Putamen (tissue), 1 donor: ENCODE measurements around the gene CTU1.

Source experiments
- DNase-seq: peaks from one replicate; pipeline ENCODE4 v3.0.0-alpha.2; 2016; ENCODE audit warnings: low spot score

CTU1 gene

GRCh38 chr19:51082611-51083010 lies 25.6 kb downstream of the CTU1 start, which contains the start of gene KLK14:
TSS of gene KLK14 (minus strand) at chr19:51082887. CDS start at chr19:51082614, 273 bp downstream.
- DNase-seq = no peak

GRCh38 chr19:51081476-51081875 lies 26.7 kb downstream of the CTU1 start:
- DNase-seq = no peak

- no peak for DNase-seq
Measured at GRCh38 chr19:51079481-51080110, 28.6 kb downstream of the CTU1 start.

- DNase-seq = no peak
Measured at GRCh38 chr19:51078731-51079130, 29.5 kb downstream of the CTU1 start.

GRCh38 chr19:51078104-51078503 lies 30.1 kb downstream of the CTU1 start:
- no peak for DNase-seq

DNA sequence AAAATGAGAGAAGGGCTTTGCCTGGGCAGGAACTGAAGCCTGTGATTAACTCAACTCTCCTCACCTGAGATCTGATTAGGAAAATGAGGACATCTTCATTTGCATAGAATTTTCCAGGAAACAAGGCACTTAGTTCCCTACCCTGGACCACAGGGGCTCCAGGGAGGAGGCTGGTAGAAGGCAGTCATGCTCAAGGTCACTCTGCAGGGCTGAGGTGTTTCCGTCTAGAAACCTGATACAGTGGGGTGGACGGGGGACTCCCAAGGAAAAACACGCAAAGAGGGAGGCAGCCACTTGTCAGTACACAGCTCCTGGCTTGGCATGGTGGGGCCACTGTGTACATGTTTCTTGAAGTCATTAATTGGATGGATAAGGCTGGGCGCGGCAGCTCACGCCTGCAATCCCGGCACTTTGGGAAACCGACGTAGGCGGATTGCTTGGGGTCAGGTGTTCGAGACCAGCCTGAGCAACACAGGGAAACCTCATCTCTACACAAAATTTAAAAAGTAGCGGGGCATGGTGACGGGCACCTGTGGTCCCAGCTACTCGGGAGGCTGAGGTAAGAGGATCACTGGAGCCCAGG lies 31.5 kb downstream of the CTU1 start:
- DNase-seq = no peak

- no peak for DNase-seq
Measured at GRCh38 chr19:51075998-51076397, 32.2 kb downstream of the CTU1 start.

GRCh38 chr19:51071095-51071405 lies 37.2 kb downstream of the CTU1 start:
- DNase-seq = no peak

GRCh38 chr19:51070334-51071094 lies 37.7 kb downstream of the CTU1 start:
- no peak for DNase-seq

- no peak for DNase-seq
Measured at GRCh38 chr19:51066393-51067186, 41.6 kb downstream of the CTU1 start.

GRCh38 chr19:51065221-51065960 lies 42.8 kb downstream of the CTU1 start:
- DNase-seq = no peak

DNA sequence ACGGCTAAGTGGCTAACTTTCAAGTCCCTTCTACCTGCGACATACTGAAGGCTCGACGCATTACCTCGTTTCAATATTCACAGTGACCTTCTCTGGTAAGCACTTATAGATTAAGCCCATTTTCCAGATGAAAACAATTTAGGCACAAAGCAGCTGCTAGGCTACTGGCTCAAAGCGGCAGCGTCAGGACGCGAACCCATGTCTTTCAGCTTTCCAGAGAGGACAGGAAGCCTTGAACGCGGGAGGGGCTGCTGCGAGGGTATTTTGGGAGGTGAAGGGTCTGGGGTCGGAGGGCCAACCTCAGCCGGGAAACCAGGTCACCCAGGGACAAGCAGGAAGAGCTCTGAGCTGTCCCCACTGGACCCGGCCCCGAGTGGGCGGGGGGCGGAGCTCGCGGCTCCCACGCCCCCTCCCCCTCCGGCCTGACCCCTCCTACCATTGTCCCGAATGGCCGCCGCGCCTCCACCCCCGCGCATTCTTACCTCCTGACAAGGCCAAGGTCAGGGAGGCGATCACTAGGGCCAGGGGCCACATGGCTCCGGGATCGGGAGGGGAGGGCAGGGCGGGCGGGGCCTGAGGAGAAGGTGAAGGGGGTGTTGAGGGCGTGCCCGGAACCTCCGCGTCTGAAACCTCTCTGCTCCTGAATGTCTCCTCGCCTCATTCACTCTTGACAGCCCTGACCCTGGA lies 43.5 kb downstream of the CTU1 start, which contains the start of gene KLK13:
TSS of gene KLK13 (minus strand) at position 559 of the 687 bp plus-strand sequence. CDS start at position 534, 25 bp downstream.
- DNase-seq = no peak

GRCh38 chr19:51063664-51064063 lies 44.5 kb downstream of the CTU1 start:
- no peak for DNase-seq

DNA sequence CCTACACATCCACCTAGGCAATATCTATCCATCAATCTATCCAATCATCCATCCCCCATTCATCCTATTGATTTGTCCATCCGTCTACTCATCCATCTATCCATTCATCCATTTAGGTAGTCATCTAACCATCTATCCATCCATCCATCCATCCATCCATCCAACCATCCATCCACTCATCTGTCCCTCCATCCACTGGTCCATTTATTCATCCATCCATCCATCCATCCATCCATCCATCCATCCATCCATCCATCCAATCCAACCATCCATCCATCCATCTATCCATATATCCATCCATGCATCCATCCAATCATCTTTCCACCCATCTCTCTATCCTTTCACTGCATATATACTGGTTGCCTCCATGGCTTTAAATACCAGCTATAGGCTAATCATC lies 47.2 kb downstream of the CTU1 start:
- DNase-seq = no peak

DNA sequence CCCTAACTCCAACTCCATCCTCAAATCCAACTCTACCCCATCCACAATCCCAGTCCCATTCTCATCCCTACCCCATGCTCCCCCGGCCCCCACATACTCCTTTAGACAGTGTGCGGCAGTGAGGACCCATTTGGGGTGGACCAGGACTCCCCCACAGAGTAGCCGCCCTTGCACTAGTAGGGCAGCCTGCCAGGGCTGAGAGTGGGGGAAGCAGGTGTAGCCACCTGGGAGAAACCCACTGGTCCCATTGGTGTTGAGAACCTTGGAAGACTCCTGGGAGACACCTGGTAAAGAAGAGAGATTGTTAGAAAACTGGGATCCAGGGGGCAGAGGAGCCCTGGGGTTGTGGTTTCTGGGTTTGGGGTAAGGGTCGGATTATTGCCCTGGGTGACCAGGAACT lies 47.9 kb downstream of the CTU1 start:
- DNase-seq = no peak

GRCh38 chr19:51059715-51060114 lies 48.5 kb downstream of the CTU1 start:
- no peak for DNase-seq

DNA sequence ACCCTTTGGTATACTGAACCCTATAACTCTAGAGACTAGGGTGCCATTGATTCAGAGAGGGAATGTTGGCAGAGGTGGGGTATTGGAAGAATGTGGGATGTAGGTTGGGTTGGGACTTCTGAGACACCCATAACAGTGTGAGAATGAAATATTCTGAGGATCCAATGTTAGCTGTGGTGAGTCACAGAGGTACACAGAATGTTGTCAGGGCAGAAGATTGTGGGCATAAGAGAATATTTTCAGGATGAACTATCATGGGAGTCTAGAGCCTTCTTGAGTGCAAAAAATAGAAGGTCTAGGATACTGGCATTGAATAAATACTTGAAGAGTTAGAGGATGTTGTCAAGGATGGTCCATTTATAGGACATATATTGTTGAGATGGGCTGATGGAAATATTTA lies 52.3 kb downstream of the CTU1 start:
- DNase-seq = no peak
